Ovary (tissue), 3 donors: ENCODE data around the gene RAPGEF6.

Experiments used
- CTCF ChIP-seq, 3 donors: fragments of 450-650 bp in 2 of 3; fragments of 200-600 bp in 1 of 3; IDR thresholded peaks; one replicate each; pipeline versions ENCODE4 v1.5.1 to v1.8.0; 2016 to 2022; ENCODE audit warnings: antibody characterized with exemption in 3 of 3, mild to moderate bottlenecking in 1 of 3
- EP300 ChIP-seq: sonication (generic); formaldehyde crosslinking; IDR thresholded peaks from one replicate; pipeline ENCODE4 v1.6.1; 2017; ENCODE audit warnings: antibody characterized with exemption
- POLR2A ChIP-seq: fragments of 450-650 bp; IDR thresholded peaks from one replicate; pipeline ENCODE4 v1.6.1; 2017; ENCODE audit warnings: antibody characterized with exemption, mild to moderate bottlenecking, moderate library complexity
- donor health status: DM: no; HTN: no; CAD: no.

- TF ChIP-seq CTCF (IDR thresholded peaks at IDR 0.05) (no peak), POLR2A (no peak), EP300 (no peak)
Observed at GRCh38 chr5:131682175-131682574, 47.1 kb upstream of the RAPGEF6 start.
